Keratinocyte (primary cell): ENCODE data around the gene KIF13A. TPM values are rescaled to one million over a fixed set of nuclear protein-coding genes. Genes with fewer than 3 reads are reported as not detected.

Experiments used
- DNase-seq: peaks from one replicate; pipeline ENCODE4 v3.0.0-alpha.2; 2011; ENCODE audit warnings: low read depth, missing footprints, low spot score
- FAIRE-seq: peaks from 2 replicates; lab custom pipeline; 2011; peaks lifted over from hg19 to GRCh38; lab: Jason Lieb, UNC
- H2AFZ ChIP-seq: 2 replicates; pipeline ENCODE4 v1.6.0; 2012; ENCODE audit warnings: low read length, control low read depth, inconsistent platforms; ENCODE audit not compliant: control insufficient read depth
- H3K27ac ChIP-seq: 2 replicates; pipeline ENCODE4 v1.5.1; 2011; ENCODE audit warnings: low read length; ENCODE audit not compliant: control insufficient read depth, insufficient read depth
- H3K27me3 ChIP-seq: 3 replicates; pipeline ENCODE4 v1.6.0; 2011; ENCODE audit warnings: low read length; ENCODE audit not compliant: control insufficient read depth, insufficient read depth; ENCODE audit errors: extremely low read depth
- H3K36me3 ChIP-seq, 2 experiments: 2 replicates in 1 of 2; 3 replicates in 1 of 2; pipeline ENCODE4 v1.5.1; 2011; ENCODE audit warnings: low read length in 2 of 2, mild to moderate bottlenecking in 1 of 2; ENCODE audit not compliant: control insufficient read depth in 2 of 2, insufficient read depth in 2 of 2; ENCODE audit errors: extremely low read depth in 1 of 2
- H3K4me1 ChIP-seq: 3 replicates; pipeline ENCODE4 v1.5.1; 2011; ENCODE audit warnings: low read length; ENCODE audit not compliant: control insufficient read depth, insufficient read depth; ENCODE audit errors: extremely low read depth
- H3K4me2 ChIP-seq: 3 replicates; pipeline ENCODE4 v1.6.0; 2011; ENCODE audit warnings: low read depth, low read length; ENCODE audit not compliant: control insufficient read depth, insufficient read depth; ENCODE audit errors: extremely low read depth
- H3K4me3 ChIP-seq, 3 experiments: fragments of 200-600 bp in 1 of 3; sonication (generic) in 1 of 3; 2 replicates in 2 of 3; 3 replicates in 1 of 3; pipeline ENCODE4 v1.5.1; 2011 to 2016; ENCODE audit warnings: low read length in 3 of 3, mild to moderate bottlenecking in 3 of 3, control low read depth in 2 of 3, inconsistent platforms in 1 of 3, low read depth in 1 of 3, mixed read lengths in 1 of 3, mixed run types in 1 of 3, moderate library complexity in 1 of 3; ENCODE audit not compliant: control insufficient read depth in 2 of 3, insufficient read depth in 2 of 3; ENCODE audit errors: extremely low read depth in 1 of 3
- H3K79me2 ChIP-seq: 2 replicates; pipeline ENCODE4 v1.6.0; 2012; ENCODE audit warnings: low read length; ENCODE audit not compliant: control insufficient read depth, insufficient read depth
- H3K9ac ChIP-seq: 3 replicates; pipeline ENCODE4 v1.6.0; 2011; ENCODE audit warnings: low read length; ENCODE audit not compliant: control insufficient read depth, insufficient read depth; ENCODE audit errors: extremely low read depth
- H3K9me1 ChIP-seq: 3 replicates; pipeline ENCODE4 v1.6.0; 2011; ENCODE audit warnings: low read length; ENCODE audit not compliant: control insufficient read depth, insufficient read depth; ENCODE audit errors: extremely low read depth
- H3K9me3 ChIP-seq: 2 replicates; pipeline ENCODE4 v1.5.1; 2012; ENCODE audit warnings: low read depth, low read length; ENCODE audit not compliant: control insufficient read depth
- H4K20me1 ChIP-seq: 3 replicates; pipeline ENCODE4 v1.6.0; 2011; ENCODE audit warnings: low read length; ENCODE audit not compliant: control insufficient read depth, insufficient read depth; ENCODE audit errors: extremely low read depth
- CTCF ChIP-seq, 3 experiments: IDR thresholded peaks in 1 of 3; conservative IDR thresholded peaks in 1 of 3; optimal IDR thresholded peaks in 1 of 3; 2 replicates in 2 of 3; 3 replicates in 1 of 3; pipeline versions ENCODE3 to v1.5.1; 2011; ENCODE audit warnings: low read length in 3 of 3, mild to moderate bottlenecking in 3 of 3, moderate library complexity in 2 of 3, control low read depth in 1 of 3, inconsistent platforms in 1 of 3; ENCODE audit not compliant: insufficient read depth in 2 of 3; ENCODE audit errors: extremely low read depth in 1 of 3
- EZH2 ChIP-seq: IDR thresholded peaks from one replicate; pipeline ENCODE4 v1.6.1; 2012; ENCODE audit warnings: inconsistent platforms, mild to moderate bottlenecking, low read length, moderate library complexity
- dilution Hi-C: fragments of 300-500 bp; cut with MboI; formaldehyde crosslinking; loops from one replicate; pipeline ENCODE4 v1.7.0; 2020; ENCODE audit warnings: low sequenced_read_pairs; ENCODE audit not compliant: extremely low pct_ligation_motif_present
- polyA plus RNA-seq, 5 experiments: library from polyadenylated mRNA; depleted of rRNA in 3 of 5; stranded (reverse) in 3 of 5; stranded (forward) in 1 of 5; unstranded in 1 of 5; fragments of >200 nt; gene quantifications; 1 replicate in 1 of 5; 2 replicates in 3 of 5; 3 replicates in 1 of 5; pipeline versions ENCODE4 v1.2.1 to v1.2.3, GENCODE V29; 2011 to 2012; ENCODE audit warnings: missing spikeins in 2 of 5, low read depth in 1 of 5, low replicate concordance in 1 of 5

The KIF13A gene
- polyA plus RNA-seq, 1 donor (not counting 4 experiments of a cell fraction or from before 2014, with no cell fraction given) = 96.2 TPM

GRCh38 chr6:17712576-17712975 lies 274.9 kb downstream of the KIF13A start:
- no peak overlapping the region for H3K4me2 ChIP-seq
- H4K20me1 ChIP-seq = no peaks in the 10 kb centered on the region
- H3K4me3 ChIP-seq = no peak overlapping the region
- dilution Hi-C loops = no loop called here
- no peak overlapping the region for H2AFZ ChIP-seq
- no peak for FAIRE-seq
- H3K36me3 ChIP-seq = no peaks in the 10 kb centered on the region
- no peaks in the 10 kb centered on the region for H3K27me3 ChIP-seq
- no peak for DNase-seq
- H3K9me1 ChIP-seq = no peaks in the 10 kb centered on the region
- H3K9me3 ChIP-seq = no peaks in the 10 kb centered on the region
- no peak overlapping the region for H3K9ac ChIP-seq
- H3K79me2 ChIP-seq = no peaks in the 10 kb centered on the region
- TF ChIP-seq CTCF (optimal IDR thresholded peaks at IDR 0.05 in 1 of 3, IDR thresholded peaks at IDR 0.05 in 1 of 3, conservative IDR thresholded peaks at IDR 0.05 in 1 of 3; ENCODE audit: extremely low read depth in 1 of 3, insufficient read depth in 2 of 3, low read length in 3 of 3) (no peak), EZH2 (no peak)
- H3K27ac ChIP-seq = no peak overlapping the region
- H3K4me1 ChIP-seq = peaks cover 17% of the 10 kb centered on the region

GRCh38 chr6:17710331-17710730 lies 277.1 kb downstream of the KIF13A start:
- Histone ChIP-seq H3K36me3 (no peaks in the 10 kb centered on the region), H2AFZ (no peak overlapping the region), H3K4me3 (no peak overlapping the region), H3K27ac (no peak overlapping the region), H3K9ac (no peak overlapping the region), H3K4me2 (no peak overlapping the region), H4K20me1 (no peaks in the 10 kb centered on the region), H3K79me2 (peaks cover 12% of the 10 kb centered on the region), H3K9me3 (no peaks in the 10 kb centered on the region), H3K4me1 (peaks cover 20% of the 10 kb centered on the region), H3K9me1 (no peaks in the 10 kb centered on the region), H3K27me3 (no peaks in the 10 kb centered on the region)
- FAIRE-seq (no peak), DNase-seq (no peak)
- dilution Hi-C loops = no loop called here
- no peak for TF ChIP-seq CTCF (optimal IDR thresholded peaks at IDR 0.05 in 1 of 3, IDR thresholded peaks at IDR 0.05 in 1 of 3, conservative IDR thresholded peaks at IDR 0.05 in 1 of 3; ENCODE audit: extremely low read depth in 1 of 3, insufficient read depth in 2 of 3, low read length in 3 of 3)
- TF ChIP-seq EZH2 = no peak
